ENCODE data around the gene TBL1XR1.
"Not testable (repeated sequence)": the region's sequence is repeated elsewhere in the genome, so short reads cannot be mapped to it uniquely, and the experiment has no call there.

Gene TBL1XR1

DNA sequence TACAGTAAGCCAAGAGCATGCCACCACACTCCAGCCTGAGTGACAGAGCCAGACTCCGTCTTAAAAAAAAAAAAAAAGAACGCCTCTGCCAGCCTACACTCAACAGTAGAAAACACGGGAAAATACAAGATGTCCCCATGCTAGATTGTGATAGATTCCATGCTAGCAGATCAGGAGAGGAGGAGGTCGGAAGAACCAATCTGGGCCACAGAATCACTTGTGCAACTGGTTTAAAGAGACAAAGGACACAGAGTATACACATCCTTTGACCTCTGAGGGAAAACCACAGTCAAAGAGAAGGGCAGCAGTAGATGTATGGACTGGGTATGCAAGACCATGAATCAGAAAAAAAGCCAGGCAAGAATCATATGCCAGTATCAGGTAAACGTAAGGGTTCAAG is 15.9 kb downstream of the TBL1XR1 start:
- no peak for DNase-seq (ENCODE audit: low spot score)

DNA sequence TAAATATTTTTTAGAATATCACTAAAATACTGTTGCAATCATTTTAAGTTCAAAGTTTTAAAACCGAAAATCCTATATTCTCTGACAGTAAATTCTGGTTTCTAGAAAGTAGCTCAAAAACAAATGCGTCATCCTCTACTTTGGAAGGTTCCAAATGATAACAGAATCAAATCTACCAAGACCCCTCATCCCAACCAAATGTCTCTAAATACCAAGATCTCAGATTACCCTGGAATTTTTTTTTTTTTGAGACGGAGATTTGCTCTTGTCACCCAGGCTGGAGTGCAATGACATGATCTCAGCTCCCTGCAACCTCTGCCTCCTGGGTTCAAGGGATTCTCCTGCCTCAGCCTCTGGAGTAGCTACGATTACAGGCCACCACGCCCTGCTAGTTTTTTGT is 16.8 kb downstream of the TBL1XR1 start:
- no peak for DNase-seq (ENCODE audit: low spot score)

DNA sequence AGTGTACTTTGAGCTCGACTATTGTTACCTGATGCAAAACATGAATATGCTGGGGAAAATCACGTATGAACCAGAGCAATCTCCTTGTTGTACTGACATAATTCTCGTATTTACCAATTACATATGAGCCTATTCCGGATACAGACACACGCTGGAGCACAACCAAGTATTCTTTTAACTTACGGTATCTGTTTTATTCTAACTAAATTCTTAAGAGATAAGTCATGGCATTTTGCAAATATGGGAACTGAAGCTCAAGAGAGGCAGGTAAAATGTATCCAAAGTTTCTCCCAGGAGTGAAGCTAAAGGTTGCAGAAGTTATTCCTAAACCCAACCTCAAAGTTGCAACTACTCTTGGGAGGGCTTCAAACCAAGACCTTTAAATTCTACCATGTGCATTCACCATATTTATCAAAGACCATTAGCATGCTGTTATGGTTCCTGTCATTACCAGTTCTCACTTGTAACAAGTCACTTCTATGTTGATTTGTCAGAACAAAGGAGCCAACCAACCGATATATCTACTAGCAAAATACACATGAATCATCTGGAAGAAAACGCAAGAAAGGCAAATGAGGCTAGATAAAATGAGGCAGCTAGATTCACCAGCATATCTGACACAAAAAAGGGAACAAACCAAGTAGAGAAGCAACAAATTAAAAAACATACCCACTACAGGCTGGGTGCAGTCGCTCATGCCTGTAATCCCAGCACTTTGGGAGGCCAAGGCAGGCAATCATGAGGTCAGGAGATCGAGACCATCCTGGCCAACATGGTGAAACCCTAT is 17.8 kb downstream of the TBL1XR1 start:
- no peak for DNase-seq (ENCODE audit: low spot score)

DNA sequence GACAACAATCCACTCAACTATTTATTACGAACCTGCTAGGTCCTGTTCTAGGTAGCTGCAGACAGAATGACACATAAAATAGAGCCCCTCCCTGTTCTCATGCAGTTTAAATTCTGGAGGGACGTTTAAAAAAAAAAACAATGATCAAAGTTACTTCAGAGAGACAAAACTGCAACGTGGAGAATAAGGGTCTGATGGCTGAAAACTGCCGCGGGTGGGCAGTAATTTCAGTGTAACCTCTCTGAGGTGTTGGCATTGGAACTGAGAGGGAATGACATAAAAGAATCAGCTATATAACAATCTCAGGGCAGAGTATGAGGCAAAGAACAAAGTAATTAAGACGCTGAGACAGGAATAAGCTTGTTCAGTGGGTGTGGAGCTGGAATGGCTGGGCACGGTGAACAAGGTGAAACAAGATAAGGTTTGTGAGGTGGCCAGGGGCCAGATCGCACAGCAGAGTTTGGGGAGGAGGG is 19.5 kb downstream of the TBL1XR1 start:
- DNase-seq (ENCODE audit: low spot score) = no peak

DNA sequence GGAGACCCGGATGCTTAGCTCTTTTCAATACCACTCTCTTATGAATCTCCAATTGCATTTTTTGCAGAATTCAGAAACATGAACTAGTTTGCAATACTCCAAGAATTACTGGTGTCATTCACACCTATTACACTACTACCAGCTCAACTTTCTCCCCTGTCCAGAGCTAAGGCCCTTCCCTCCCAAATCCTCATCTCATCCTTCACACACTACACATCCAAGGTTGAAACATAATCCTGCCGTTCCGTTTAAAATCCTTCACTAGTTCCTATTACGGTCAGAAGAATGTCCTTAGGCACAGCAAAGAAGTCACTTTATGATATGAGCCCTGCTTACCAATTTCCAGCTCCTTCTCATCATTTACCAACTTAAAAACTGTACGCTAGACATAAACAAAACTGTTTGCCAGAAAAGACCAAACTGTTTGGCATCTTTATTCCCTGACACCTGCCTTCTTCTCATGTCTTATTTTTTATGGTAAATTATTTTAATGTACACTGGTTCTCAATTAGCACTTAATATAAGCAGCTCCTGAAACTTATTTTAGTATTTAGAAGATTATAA is 22.6 kb downstream of the TBL1XR1 start:
- no peak for DNase-seq (ENCODE audit: low spot score)

DNA sequence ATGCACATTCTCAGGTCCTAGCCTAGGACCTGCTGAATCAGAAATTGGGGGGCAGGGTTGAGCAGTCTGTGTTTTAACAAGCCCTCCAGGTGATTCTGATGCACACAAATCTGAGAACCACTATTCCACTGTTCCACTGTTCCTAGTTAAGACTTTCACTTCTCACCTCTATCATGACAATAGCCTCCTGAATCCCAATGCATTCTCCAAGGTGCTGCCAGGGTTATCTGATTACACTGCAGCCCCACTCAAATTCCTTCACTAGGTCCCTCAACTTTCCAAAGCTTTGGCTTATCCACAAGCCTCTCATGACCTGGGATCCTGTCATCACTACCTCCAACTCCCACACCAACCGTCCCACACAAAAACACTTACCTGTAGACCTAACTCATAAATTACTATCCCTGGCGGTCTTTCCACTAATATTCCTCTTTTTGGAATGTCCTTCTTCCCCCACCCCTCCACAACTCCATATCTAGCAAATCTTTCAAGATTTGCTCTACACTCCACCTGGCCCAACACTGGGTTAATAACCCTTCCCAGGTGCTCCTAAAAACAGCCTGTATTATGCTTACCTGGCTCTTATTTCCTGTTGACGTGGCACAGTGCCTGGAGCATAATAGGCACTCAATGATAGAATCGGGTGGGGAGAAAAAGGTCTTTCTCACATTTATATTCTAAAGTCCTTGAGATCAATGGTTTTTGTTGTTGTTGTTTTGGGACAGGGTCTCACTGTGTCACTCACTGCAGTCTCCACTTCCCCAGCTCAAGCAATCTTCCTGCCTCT is 27.2 kb downstream of the TBL1XR1 start:
- no peak for DNase-seq (ENCODE audit: low spot score)

DNA sequence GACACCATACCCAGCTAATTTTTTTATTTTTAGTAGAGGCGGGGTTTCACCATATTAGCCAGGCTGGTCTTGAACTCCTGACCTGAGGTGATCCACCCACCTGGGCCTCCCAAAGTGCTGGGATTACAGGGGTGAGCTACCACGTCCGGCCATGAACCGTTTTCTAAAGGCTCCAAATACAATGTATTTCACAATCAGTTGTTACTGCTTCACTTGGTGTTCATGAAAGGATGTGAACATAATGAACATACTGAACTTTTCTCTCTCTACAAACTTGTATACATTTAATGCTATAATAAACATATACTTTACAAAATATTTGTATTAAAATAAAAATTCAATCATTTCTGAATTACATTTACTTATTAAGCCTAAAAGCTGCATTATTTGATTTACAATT is 28.9 kb downstream of the TBL1XR1 start:
- DNase-seq (ENCODE audit: low spot score) = no peak

DNA sequence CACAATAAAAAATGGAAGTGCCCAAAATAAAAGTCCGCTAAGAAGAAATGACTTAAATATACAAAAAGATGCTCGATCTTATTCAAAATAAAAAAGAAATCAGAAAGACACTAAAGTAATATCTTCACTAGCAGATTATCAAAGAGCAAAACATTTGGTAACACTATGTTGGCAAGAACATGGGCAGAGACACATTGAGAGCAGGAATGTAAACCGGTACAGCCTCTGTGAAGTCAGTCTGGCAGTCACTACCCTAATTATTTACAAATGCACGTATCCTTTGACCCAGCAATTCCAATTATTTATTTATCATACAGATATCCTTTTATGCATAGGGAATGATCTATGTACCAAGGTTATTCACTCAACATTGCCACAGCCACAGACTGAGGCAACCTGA is 34.5 kb downstream of the TBL1XR1 start:
- DNase-seq (ENCODE audit: low spot score) = no peak

DNA sequence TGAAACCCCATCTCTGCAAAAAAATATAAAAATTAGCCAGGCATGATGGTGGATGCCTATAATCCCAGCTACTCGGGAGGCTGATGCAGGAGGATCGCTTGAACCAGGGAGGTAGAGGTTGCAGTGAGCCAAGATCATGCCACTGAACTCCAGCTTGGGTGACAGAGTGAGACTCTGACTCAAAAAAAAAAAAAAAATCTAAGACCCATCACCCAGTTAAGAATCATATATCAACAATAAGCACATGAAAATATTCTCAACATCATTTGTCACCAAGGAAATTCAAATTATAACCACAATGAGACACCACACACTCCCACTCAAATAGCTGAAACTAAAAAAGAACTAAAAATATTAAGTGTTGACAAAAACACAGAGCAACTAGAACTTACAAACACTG is 35.7 kb downstream of the TBL1XR1 start:
- not testable (repeated sequence) for DNase-seq (ENCODE audit: low spot score)

DNA sequence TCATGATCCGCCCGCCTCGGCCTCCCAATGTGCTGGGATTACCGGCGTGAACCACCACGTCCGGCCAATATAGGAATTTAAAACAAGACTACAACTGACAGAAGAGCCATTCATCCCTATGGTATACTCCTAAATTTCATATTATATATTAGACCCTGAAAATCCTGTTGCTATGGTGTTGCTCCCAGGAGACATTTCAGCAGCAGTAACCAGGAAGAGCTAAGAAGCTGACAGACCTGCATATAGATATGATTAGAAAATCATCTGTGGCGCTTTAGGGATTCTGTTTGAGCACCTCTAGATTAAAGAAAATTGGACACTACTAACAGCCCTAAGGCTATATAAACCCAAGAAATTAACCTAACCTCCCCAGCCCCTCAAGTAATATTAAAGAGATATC is 38.8 kb downstream of the TBL1XR1 start:
- DNase-seq (ENCODE audit: low spot score) = no peak

DNA sequence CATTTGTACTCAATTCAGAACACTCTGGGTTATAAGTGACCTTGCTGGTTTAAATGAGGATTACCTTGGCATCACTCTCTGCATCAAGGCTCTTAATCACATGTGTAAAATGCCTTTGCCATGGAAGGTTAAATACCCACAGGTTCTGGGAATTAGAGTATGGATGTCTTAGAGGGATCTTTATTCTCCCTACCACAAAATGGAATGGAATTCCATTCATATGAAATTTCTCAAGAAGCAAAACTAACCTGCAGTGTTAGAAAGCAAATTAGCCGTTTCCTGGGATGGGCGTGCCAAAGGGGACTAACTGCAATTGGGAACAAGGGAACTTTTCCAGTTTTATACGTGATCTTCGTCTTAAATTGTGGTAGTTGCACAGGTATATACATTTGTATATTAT is 39.8 kb downstream of the TBL1XR1 start:
- DNase-seq (ENCODE audit: low spot score) = no peak

DNA sequence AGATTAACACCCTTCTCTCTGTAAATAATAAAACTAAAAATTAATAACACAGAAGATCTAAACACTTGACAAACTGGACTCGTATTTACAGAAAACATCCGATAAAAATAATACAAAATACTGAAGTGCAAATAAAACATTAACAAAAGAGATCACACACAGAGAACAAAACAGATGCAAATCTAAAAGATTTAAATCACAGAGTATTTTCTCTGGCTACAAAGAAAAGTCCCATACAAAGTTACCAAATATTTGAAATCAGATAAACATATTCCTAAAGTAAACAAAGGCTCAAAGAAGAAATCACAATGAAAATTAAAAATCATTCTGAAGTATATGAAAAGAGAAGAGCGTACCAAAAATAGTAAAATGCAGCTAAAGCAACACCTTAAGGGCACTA is 42.5 kb downstream of the TBL1XR1 start:
- DNase-seq (ENCODE audit: low spot score) = no peak

DNA sequence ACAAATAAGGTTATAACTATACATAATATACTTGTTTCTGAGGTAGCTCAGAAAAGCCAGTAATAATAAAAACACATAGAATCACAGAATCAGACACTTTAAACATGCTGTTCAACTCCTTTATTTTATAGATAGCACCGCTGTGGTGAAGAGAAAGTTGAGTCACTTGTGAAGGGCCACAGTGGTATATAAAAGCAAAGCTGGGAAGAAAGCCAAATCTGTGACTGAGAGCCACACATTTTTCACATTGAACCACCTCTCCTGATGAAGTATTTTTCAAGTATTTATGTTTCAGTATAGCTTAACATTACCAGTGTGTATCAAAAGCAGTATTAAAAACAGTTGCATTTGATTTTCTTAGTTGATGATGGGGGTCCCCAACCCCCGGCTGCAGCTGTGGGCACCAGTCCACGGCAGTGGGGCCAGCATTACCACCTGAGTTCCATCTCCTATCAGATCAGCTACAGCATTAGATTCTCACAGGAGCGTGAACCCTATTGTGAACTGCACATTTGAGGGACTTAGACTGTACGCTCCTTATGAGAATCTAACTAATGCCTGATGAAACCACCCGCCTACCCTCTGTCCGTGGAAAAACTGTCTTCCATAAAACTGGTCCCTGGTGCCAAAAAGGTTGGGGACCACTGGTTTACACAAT is 46.2 kb downstream of the TBL1XR1 start:
- peak; percentile 50 for DNase-seq (ENCODE audit: low spot score)

DNA sequence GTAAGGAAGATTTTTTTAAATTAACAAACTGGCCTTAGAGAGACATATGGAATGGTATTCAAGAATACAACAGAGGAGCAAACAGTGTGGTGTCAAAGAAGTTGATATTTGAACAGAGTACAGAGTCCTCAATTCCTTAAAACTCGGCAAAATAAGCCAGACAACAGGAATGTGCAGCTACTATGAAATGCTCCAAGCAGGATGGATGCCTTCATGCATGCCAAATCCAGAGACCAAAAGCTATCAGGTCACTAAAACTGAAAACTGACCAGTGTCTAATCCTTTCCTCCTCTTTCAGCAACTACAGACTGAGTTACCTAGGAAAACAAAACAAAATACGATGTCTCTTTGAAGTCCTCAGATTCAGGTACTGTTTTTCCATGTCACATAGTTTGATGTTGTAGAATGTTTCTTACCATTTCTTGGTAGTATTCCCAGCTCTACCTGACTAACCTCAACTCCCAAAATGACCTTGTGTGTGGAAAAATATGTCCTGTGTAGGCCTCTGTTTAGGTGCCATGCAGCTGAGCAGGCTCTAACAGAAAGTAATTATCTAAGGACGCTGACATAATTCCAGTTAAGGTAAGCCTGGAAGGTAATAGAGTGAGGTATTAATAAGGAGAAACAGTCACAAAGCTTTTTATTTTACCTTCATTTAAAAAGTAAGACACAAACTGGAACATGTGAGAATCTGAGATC is 46.9 kb downstream of the TBL1XR1 start:
- no peak for DNase-seq (ENCODE audit: low spot score)

DNA sequence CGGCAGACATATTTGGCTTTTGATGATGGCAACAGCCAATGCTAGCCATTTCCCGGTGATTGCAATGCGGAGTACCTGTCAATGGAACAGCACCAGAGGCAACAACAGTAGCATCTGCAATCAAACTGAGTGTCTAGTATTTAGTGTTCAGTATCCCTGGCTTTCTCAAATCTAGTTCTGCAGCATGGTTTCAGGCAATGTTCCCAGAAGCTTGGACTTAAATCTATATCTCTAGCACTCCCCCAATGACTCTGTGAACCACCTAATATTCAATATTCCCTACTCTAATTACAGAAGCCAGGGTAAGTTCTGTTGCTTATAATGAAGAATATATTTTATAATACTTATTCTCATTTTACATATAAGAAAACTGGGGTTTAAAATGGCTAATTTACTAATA is 48.2 kb downstream of the TBL1XR1 start:
- no peak for DNase-seq (ENCODE audit: low spot score)

DNA sequence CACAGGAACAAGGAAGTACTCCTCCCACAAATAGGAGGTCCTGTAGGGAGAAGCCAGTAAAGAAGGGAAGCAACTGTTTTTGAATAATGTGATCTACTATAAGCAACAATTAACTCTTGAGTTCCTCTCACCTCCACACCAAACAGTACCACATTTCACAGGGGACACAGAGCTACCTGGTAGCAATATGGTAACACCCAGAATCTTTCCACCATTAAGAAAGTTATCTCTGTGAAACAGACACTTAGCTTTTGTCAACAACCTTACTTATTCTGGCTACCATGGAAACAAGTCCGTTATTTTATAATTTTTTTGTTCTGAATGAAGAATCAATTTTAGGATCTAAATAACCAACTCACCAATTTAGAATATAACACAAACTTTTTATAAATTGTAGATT is 49.5 kb downstream of the TBL1XR1 start:
- no peak for DNase-seq (ENCODE audit: low spot score)

DNA sequence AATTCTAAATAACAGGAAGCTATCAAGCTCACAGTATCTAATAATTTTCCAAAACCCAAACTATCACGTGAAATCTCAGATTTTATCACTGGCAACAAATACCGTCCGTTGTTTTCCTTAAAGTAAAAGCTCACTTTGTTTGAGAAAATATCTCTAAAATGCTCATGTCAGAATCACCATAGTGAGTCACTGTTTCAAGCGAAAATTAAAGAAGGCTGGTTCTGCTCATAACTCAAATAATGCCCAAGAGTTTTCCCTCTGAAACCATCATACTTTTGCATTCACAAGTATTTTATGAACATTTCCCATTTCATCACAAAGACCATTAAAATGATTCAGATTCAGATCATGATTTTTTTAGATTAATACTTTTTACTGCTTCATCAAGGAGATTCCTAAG is 50.6 kb downstream of the TBL1XR1 start:
- peak; percentile 49 for DNase-seq (ENCODE audit: low spot score)

DNA sequence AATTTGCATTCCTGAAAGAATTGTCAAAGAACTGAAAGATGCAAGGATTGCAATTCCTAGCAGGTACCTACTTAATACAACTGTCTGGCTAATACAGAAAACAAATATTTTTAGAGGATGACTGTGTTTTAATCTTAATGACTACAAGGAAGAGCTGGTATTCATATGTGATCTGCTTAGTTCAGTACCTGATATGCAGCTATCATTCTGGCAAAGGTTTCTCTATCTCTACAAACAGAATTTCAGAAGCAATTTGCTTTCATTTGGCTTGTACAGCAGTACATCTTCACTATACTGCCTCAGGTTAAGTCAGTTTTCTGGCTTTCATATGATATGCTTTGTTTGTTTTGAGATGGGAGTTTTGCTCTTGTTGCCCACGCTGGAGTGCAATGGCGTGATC is 51.3 kb downstream of the TBL1XR1 start:
- no peak for DNase-seq (ENCODE audit: low spot score)

DNA sequence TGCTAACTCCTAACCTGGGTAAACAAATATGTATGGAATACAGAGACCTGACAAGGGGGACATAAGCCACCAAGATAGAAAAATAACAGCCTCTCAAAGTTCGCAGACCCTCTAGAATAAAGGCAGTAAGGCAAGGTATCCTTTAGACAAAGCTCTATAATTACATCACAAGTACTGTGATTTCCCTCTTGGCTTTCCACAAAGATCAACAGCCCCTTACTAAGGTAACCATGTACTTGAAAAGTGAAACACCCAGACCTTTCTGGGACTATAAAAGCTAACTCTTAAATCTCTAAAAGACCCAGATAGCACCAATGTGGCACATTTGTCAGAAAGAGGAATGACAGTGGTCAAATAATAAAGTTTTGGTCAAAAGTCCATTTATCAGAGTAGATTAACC is 51.9 kb downstream of the TBL1XR1 start:
- DNase-seq (ENCODE audit: low spot score) = no peak

DNA sequence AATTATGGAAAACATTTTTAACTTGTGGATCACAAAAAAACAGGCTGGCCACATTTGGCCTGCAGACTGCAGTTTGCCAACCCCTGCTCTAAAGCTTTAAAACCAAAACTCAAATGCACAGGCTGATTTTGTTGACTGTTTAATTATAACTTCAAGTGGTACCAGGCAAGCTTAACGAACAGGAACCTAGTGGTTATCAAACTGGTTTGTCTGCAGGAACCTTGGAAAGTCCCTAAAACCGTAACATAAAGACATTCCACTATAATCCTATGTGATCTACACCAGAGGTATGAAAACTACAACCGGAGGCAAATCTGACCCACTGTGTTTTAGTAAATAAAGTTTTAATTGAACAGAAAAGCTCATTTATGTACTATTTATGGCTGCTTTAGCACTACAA is 52.4 kb downstream of the TBL1XR1 start:
- DNase-seq (ENCODE audit: low spot score) = peak; percentile 74

DNA sequence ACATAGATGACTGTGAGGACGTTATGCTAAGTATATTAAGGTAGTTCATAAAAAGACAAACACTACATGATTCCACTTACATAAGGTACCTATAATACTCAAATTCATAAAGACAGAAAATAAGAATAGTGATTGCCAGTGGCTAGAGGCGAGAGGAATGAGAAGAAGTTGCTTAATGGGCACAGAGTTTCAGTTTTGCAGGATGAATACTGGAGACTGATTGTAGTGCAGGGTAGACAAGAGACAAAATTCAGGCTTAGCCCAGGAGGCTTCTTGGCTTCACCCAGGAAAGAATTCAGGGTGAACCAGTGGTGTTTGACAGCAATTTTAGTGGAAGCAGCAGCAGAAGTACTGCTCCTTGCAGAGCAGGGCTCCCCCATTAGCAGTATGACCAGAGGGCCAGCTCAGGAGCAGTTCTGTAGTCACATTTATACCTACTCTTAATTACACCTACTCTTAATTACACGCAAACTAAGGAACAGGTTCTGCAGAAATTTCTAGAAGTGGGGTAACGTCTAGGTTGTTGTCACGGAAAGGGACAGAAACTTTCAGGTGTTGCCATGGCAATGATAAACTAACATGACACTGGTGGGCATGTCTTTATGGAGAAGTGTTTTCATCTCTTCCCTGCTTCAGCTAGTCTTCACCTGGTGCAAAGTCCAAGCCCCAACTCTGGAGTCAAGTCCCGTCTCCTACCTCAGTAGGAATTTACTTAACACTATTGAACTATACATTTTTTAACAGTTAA is 55.2 kb downstream of the TBL1XR1 start:
- no peak for DNase-seq (ENCODE audit: low spot score)

Measured in activated CD4-positive, alpha-beta T cell treated with anti-CD3 and anti-CD28 coated beads, Interleukin-2, Interleukin-4, amounts not matched to agents 100 ng/mL and 50 ng/mL, durations not matched to agents 16 hours and 8 hours (primary cell).